Spleen (tissue), 11 donors: Measurements from ENCODE around the gene CD81. TPM values are rescaled to one million over a fixed set of nuclear protein-coding genes. Genes with fewer than 3 reads are reported as not detected.

ENCODE experiments used
- DNase-seq: peaks from one replicate; pipeline ENCODE4 v3.0.0-alpha.2; 2020
- H3K27ac ChIP-seq, 8 donors: fragments of 200-600 bp; sonication (generic) in 7 of 8; 1 replicate in 4 of 8; 2 replicates in 4 of 8; pipeline versions ENCODE4 v1.5.0 to v1.8.0; 2016 to 2021; ENCODE audit warnings: inconsistent platforms in 4 of 8, mild to moderate bottlenecking in 4 of 8, moderate library complexity in 1 of 8
- H3K27me3 ChIP-seq, 7 donors: fragments of 200-600 bp; sonication (generic) in 6 of 7; replicated peaks in 1 of 7; 1 replicate in 4 of 7; 2 replicates in 3 of 7; pipeline versions ENCODE4 v1.5.0 to v1.8.0; 2016 to 2021; ENCODE audit warnings: inconsistent platforms in 3 of 7, mild to moderate bottlenecking in 1 of 7
- H3K36me3 ChIP-seq, 6 donors: fragments of 200-600 bp; sonication (generic) in 5 of 6; 1 replicate in 4 of 6; 2 replicates in 2 of 6; pipeline versions ENCODE4 v1.5.0 to v1.8.0; 2016 to 2021; ENCODE audit warnings: inconsistent platforms in 2 of 6
- H3K4me1 ChIP-seq, 6 donors: fragments of 200-600 bp; sonication (generic) in 5 of 6; 1 replicate in 3 of 6; 2 replicates in 3 of 6; pipeline versions ENCODE4 v1.5.0 to v1.8.0; 2016 to 2021; ENCODE audit warnings: inconsistent platforms in 3 of 6
- H3K4me3 ChIP-seq, 8 donors: fragments of 200-600 bp; sonication (generic) in 7 of 8; 1 replicate in 4 of 8; 2 replicates in 4 of 8; pipeline versions ENCODE4 v1.5.0 to v1.8.0; 2016 to 2021; ENCODE audit warnings: inconsistent platforms in 4 of 8, mild to moderate bottlenecking in 4 of 8, moderate library complexity in 2 of 8
- H3K9me3 ChIP-seq, 8 donors: fragments of 200-600 bp; sonication (generic) in 7 of 8; 1 replicate in 4 of 8; 2 replicates in 4 of 8; pipeline versions ENCODE4 v1.5.0 to v1.8.0; 2016 to 2021; ENCODE audit warnings: inconsistent platforms in 4 of 8
- POLR2A ChIP-seq, 3 donors: fragments of 450-650 bp; IDR thresholded peaks; one replicate each; pipeline ENCODE4 v1.5.1; 2017; ENCODE audit warnings: antibody characterized with exemption in 3 of 3, mild to moderate bottlenecking in 1 of 3
- POLR2AphosphoS5 ChIP-seq, 3 donors: sonication (generic); formaldehyde crosslinking; IDR thresholded peaks; one replicate each; pipeline ENCODE4 v1.5.1; 2017; ENCODE audit warnings: antibody characterized with exemption in 3 of 3
- WGBS, 5 donors: extraction: QIAGEN DNeasy Blood & Tissue Kit in 3 of 5; methylation state at CpG; one replicate each; pipeline versions ENCODE4 v1.1.5 to v1.1.7; 2013 to 2018; 5-methylcytosine and 5-hydroxymethylcytosine counted together
- intact Hi-C: fragments of 100-400 bp; cut with DNase I; formaldehyde crosslinking; loops from one replicate; pipeline ENCODE4 v1.15.0; 2023; ENCODE audit warnings: low total_unique reads
- polyA plus RNA-seq, 3 donors: library from polyadenylated mRNA; stranded (reverse); fragments of 200-250 nt; gene quantifications; one replicate each; pipeline ENCODE4 v1.2.1, GENCODE V29; 2013
- total RNA-seq, 7 donors: library from RNA; depleted of rRNA in 3 of 7; stranded (reverse); fragments of >200 nt in 3 of 7; fragmentation: NEBNext Ultra II Directional in 4 of 7; extraction: Animal tissue kit (Norgen Biotek cat#: 25700) in 4 of 7; gene quantifications; one replicate each; pipeline versions ENCODE4 v1.1.0 to v1.2.1, GENCODE V29; 2016 to 2021
- TF ChIP-seq, protein P1 (sequence below), 11 experiments: fragments of 200-600 bp in 7 of 11; fragments of 450-650 bp in 4 of 11; sonication (generic) in 4 of 11; IDR thresholded peaks in 8 of 11; conservative IDR thresholded peaks in 3 of 11; 1 replicate in 7 of 11; 2 replicates in 4 of 11; pipeline versions ENCODE4 v1.4.0 to v1.8.0; 2016 to 2021; ENCODE audit warnings: antibody characterized with exemption in 11 of 11, inconsistent platforms in 4 of 11, mild to moderate bottlenecking in 1 of 11
- donor health status: healthy with polysubstance abuse.
- donor health status: DM: no; HTN: no; CAD: no; lungs with moderate emphysema.
- donor health status: DM: no; HTN: no; CAD: no.
- donor health status: Bipolar disorder and iron deficiency.
- donor health status: healthy.
- donor health status: DM: no; HTN: no; CAD: no.
- donor health status: DM: yes; HTN: yes; CAD: no.

CD81 gene
- total and polyA plus RNA-seq, 10 donors, result 191 to 594 (median 433) TPM

DNA sequence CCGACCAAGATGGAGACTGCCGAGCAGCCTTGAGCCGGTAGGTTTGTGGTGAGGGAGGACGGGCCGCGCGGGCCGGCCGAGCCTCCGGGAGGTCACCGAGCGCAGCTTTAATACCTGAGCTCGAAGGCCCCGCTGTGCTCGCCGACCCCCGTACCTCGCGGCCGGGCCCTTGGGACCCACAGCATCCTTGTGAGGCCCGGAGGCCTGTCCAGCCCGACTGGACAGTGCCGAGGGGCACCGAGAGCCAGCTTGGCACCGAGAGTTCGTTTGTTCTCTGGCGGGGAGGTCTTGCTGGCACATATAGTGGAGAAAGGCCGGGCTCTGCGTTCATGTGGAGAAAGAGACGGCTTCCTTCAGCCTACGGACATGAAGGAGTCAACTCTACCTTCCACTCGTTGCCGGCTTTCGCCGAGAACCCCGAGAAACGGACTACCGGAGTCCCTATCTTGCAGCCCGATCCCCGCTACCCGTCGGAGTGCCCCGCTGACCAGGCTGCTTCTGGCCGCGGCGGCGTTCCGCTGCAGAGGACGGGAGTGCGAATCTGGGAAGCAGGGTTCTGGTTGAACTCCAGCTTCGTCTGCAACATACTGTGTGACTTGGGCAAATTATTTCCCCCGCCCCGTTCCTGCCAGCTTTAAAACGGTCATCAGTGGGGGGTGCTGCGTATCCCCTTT is 23.8 kb downstream of the CD81 start:
- H3K36me3 ChIP-seq, result peaks cover 3 to 61% (median 54%) of the 10 kb centered on the region in 6 donors
- peak overlapping the region; percentile 90 to 99 (median 98) for H3K27ac ChIP-seq
- intact Hi-C loops, result loop anchor here (5.0 kb wide), 1 partner anchor 94 kb away; no protein-coding TSS in a partner anchor
- peaks cover 9 to 61% (median 34%) of the 10 kb centered on the region in 6 donors for H3K4me1 ChIP-seq
- no peaks in the 10 kb centered on the region for H3K9me3 ChIP-seq
- 0 to 1% (median 1%) methylated on average over 23 to 55 of the region's 55 CpGs for WGBS, 5 donors
- no peak for TF ChIP-seq POLR2A (IDR thresholded peaks at IDR 0.05)
- TF ChIP-seq, protein P1, sequence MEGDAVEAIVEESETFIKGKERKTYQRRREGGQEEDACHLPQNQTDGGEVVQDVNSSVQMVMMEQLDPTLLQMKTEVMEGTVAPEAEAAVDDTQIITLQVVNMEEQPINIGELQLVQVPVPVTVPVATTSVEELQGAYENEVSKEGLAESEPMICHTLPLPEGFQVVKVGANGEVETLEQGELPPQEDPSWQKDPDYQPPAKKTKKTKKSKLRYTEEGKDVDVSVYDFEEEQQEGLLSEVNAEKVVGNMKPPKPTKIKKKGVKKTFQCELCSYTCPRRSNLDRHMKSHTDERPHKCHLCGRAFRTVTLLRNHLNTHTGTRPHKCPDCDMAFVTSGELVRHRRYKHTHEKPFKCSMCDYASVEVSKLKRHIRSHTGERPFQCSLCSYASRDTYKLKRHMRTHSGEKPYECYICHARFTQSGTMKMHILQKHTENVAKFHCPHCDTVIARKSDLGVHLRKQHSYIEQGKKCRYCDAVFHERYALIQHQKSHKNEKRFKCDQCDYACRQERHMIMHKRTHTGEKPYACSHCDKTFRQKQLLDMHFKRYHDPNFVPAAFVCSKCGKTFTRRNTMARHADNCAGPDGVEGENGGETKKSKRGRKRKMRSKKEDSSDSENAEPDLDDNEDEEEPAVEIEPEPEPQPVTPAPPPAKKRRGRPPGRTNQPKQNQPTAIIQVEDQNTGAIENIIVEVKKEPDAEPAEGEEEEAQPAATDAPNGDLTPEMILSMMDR (IDR thresholded peaks at IDR 0.05 in 8 of 11, conservative IDR thresholded peaks at IDR 0.05 in 3 of 11), result no peak
- TF ChIP-seq POLR2AphosphoS5 (IDR thresholded peaks at IDR 0.05), result no peak
- peak overlapping the region; percentile 79 to 100 (median 92) for H3K4me3 ChIP-seq
- peak; percentile 91 for DNase-seq
- no peaks in the 10 kb centered on the region for H3K27me3 ChIP-seq

DNA sequence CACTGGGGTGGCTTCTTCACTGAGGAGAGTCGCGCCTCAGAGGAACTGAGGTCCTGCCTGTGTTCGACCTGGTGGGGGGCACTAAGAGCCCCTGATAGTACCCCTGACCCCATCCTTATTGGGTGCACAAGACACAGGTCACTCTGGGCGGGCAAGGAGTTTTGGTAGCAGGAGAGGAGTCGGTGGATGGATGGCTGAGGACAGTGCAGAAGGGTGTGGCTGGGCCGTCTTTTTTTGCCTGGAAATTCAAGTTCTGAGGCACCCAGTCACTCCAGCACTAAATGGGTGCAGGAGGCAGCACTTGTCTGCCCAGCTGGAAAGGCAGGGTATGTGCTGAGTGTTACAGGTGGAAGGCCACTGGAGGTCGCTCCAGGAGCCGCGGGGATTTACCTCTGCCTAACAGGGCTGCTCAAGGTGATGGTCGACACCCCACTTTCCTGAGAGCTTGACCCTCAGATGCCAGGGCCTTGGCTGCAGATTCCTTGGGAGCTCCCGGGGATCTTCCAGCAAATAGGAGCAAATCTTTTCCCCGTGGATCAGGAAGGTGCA is 24.4 kb downstream of the CD81 start:
- H3K9me3 ChIP-seq, result no peaks in the 10 kb centered on the region
- whole genome bisulfite sequencing, 5 donors, result 25 to 48% (median 47%) methylated on average over 8 to 12 of the region's 12 CpGs
- no peaks in the 10 kb centered on the region for H3K27me3 ChIP-seq
- TF ChIP-seq POLR2AphosphoS5 (IDR thresholded peaks at IDR 0.05), result no peak
- TF ChIP-seq POLR2A (IDR thresholded peaks at IDR 0.05), result no peak
- TF ChIP-seq, protein P1 (IDR thresholded peaks at IDR 0.05 in 8 of 11, conservative IDR thresholded peaks at IDR 0.05 in 3 of 11), result no peak
- peaks cover 3 to 55% (median 48%) of the 10 kb centered on the region in 6 donors for H3K36me3 ChIP-seq
- H3K4me1 ChIP-seq, result peaks cover 9 to 58% (median 34%) of the 10 kb centered on the region in 6 donors
- H3K27ac ChIP-seq, result peak overlapping the region in 6 of 8 donors; percentile 90 to 99 (median 96)
- DNase-seq, result no peak
- intact Hi-C loops, result loop anchor here (5.0 kb wide), 1 partner anchor 94 kb away; no protein-coding TSS in a partner anchor
- H3K4me3 ChIP-seq, result peak overlapping the region; percentile 79 to 100 (median 92)

DNA sequence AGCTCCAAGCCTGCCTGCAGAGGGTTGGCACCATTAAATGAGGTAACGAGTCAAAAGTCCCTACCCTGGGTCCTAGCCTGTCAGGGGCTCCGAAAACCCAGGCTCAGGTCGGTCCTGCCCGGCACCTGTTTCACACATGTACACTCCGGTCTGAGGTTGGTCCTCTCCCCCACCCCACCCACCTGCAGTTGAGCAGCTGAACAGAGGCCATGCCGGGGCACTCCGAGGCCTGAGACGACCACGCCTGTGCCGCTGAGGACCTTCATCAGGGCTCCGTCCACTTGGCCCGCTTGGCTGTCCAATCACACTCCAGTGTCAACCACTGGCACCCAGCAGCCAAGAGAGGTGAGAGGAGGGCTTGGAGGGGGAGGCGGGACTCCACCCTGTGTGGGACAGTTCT is 25.0 kb downstream of the CD81 start:
- Histone ChIP-seq H3K27ac (no peak overlapping the region), H3K36me3 (peaks cover 0 to 49% (median 42%) of the 10 kb centered on the region in 6 donors), H3K27me3 (no peaks in the 10 kb centered on the region), H3K9me3 (no peaks in the 10 kb centered on the region), H3K4me1 (peaks cover 9 to 52% (median 34%) of the 10 kb centered on the region in 6 donors), H3K4me3 (peak overlapping the region in 4 of 8 donors; percentile 79 to 95 (median 84))
- DNase-seq, result peak; percentile 86
- 90 to 94% (median 91%) methylated on average over 12 to 13 of the region's 13 CpGs for WGBS, 5 donors
- intact Hi-C loops, result loop anchor here (5.0 kb wide), 1 partner anchor 95 kb away; no protein-coding TSS in a partner anchor
- TF ChIP-seq POLR2A (IDR thresholded peaks at IDR 0.05) (no peak), POLR2AphosphoS5 (IDR thresholded peaks at IDR 0.05) (no peak)
- TF ChIP-seq, protein P1 (IDR thresholded peaks at IDR 0.05 in 8 of 11, conservative IDR thresholded peaks at IDR 0.05 in 3 of 11), result no peak
